Progenitor cell of endocrine pancreas (in vitro differentiated cells): Measurements from ENCODE around the gene RNU1-4. TPM values are rescaled to one million over a fixed set of nuclear protein-coding genes. Genes with fewer than 3 reads are reported as not detected.
"Not testable (repeated sequence)": the region's sequence is repeated elsewhere in the genome, so short reads cannot be mapped to it uniquely, and the experiment has no call there.

ENCODE experiments used
- DNase-seq: peaks from one replicate; pipeline ENCODE4 v3.0.0; 2021; ENCODE audit warnings: low spot score; ENCODE audit not compliant: unreplicated experiment
- H3K27ac Mint-ChIP-seq: 2 replicates; pipeline ENCODE4 v1.8.0; 2021; ENCODE audit warnings: mild to moderate bottlenecking, moderate library complexity, mixed read lengths
- H3K27me3 Mint-ChIP-seq: 2 replicates; pipeline ENCODE4 v1.8.0; 2021; ENCODE audit warnings: mixed read lengths
- H3K36me3 Mint-ChIP-seq: 2 replicates; pipeline ENCODE4 v1.8.0; 2022; ENCODE audit warnings: mixed read lengths; ENCODE audit not compliant: insufficient read depth
- H3K4me1 Mint-ChIP-seq: 2 replicates; pipeline ENCODE4 v1.8.0; 2021; ENCODE audit warnings: low read depth, mixed read lengths
- H3K4me3 Mint-ChIP-seq: 2 replicates; pipeline ENCODE4 v1.8.0; 2021; ENCODE audit warnings: low read depth, mild to moderate bottlenecking, moderate library complexity, mixed read lengths
- H3K9me3 Mint-ChIP-seq: 2 replicates; pipeline ENCODE4 v1.8.0; 2021; ENCODE audit warnings: low read depth, mixed read lengths
- total RNA-seq: library from RNA; stranded (reverse); gene quantifications from 2 replicates; pipeline ENCODE4 v1.2.1, GENCODE V29; 2021

The RNU1-4 gene
- total RNA-seq, 1 donor from 2014 or later = 3,957 TPM

GRCh38 chr1:16702280-16702679, 38.0 kb upstream of the RNU1-4 start:
- DNase-seq, H3K36me3 Mint-ChIP-seq, H3K4me3 Mint-ChIP-seq, H3K27ac Mint-ChIP-seq, H3K27me3 Mint-ChIP-seq, H3K9me3 Mint-ChIP-seq, H3K4me1 Mint-ChIP-seq: not testable (repeated sequence)

GRCh38 chr1:16703141-16703540, 37.2 kb upstream of the RNU1-4 start:
- H3K4me3 Mint-ChIP-seq = not testable (repeated sequence)

GRCh38 chr1:16703602-16704001, 36.7 kb upstream of the RNU1-4 start:
- DNase-seq, H3K27me3 Mint-ChIP-seq, H3K4me1 Mint-ChIP-seq, H3K4me3 Mint-ChIP-seq, H3K27ac Mint-ChIP-seq, H3K9me3 Mint-ChIP-seq, H3K36me3 Mint-ChIP-seq: not testable (repeated sequence)

More at GRCh38 chr1:16703141-16703540, 37.2 kb upstream of the RNU1-4 start:
- not testable (repeated sequence) for DNase-seq, H3K9me3 Mint-ChIP-seq, H3K36me3 Mint-ChIP-seq, H3K27me3 Mint-ChIP-seq, H3K4me1 Mint-ChIP-seq, H3K27ac Mint-ChIP-seq

DNA sequence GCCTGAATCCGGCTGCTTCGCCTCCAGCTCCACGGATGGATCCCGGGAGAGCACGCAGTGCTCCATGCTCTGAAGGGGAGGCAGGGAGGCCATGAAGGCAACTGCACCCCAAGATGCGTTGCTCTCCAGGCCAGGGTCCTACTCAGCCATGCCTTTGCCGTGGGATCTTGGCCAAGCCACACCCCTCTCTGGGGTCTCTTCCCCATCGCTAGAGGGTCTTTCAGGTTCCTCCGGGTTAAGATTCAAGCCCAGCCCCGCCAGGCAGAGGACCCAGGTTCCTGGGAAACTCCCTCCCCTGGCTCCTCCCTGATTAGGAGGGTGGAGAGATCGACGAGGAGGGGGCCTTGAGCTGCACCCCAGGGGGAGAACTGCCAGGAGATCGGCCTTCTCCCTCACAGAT, 36.2 kb upstream of the RNU1-4 start:
- H3K9me3 Mint-ChIP-seq, H3K27ac Mint-ChIP-seq, H3K4me1 Mint-ChIP-seq, DNase-seq, H3K4me3 Mint-ChIP-seq, H3K27me3 Mint-ChIP-seq, H3K36me3 Mint-ChIP-seq: not testable (repeated sequence)

DNA sequence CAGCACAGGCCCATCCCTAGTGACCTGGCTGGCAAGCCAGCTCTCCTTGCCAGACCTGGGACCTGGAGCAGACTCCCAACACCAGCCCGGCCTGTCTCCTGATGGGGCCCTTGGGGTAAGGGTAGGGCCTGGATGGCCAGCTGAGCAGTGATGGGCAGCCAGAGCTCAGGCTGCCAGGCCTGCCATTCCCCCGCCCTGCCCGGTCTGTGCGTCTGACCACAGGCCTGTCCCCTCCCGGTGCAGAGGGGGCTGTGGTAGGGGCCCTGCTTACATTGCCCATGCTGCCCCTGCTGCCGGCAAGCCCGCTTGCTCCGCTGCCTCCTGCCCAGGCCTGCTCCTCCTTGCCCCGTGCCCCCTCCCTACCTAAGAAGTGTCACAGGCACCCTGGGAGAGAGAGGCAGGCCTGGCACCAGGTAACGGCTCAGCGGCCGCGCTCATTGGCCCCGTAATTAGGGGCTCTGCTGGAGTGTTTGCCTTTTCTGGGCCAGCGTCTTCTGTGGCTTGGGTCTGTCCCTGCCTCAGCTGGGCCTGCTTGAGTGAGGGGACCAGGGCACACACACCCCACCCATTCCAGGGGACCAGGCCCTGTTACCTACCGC, 35.7 kb upstream of the RNU1-4 start:
- not testable (repeated sequence) for H3K27ac Mint-ChIP-seq, H3K27me3 Mint-ChIP-seq, H3K9me3 Mint-ChIP-seq, DNase-seq, H3K4me1 Mint-ChIP-seq, H3K36me3 Mint-ChIP-seq, H3K4me3 Mint-ChIP-seq

DNA sequence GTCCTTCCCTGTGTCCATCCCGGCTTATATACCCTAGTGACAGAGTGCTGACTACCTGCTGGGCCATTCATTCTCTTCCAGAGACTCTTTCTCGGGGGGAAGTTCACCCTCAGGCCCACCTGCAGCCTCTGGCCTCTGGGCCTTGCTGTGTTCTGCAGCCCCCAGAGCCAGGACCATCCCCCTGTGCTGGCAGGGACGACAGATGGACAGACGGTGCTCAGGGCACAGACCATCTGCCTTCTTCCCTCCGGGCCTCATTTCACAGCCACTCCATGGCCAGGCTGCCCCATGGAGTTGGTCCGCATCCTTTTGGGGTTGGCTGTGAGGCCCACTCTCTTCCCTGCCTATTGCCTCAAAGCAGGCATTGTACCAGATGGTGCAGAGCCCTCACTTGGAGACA, 34.0 kb upstream of the RNU1-4 start:
- not testable (repeated sequence) for DNase-seq, H3K27me3 Mint-ChIP-seq, H3K4me1 Mint-ChIP-seq, H3K4me3 Mint-ChIP-seq, H3K36me3 Mint-ChIP-seq, H3K27ac Mint-ChIP-seq, H3K9me3 Mint-ChIP-seq

DNA sequence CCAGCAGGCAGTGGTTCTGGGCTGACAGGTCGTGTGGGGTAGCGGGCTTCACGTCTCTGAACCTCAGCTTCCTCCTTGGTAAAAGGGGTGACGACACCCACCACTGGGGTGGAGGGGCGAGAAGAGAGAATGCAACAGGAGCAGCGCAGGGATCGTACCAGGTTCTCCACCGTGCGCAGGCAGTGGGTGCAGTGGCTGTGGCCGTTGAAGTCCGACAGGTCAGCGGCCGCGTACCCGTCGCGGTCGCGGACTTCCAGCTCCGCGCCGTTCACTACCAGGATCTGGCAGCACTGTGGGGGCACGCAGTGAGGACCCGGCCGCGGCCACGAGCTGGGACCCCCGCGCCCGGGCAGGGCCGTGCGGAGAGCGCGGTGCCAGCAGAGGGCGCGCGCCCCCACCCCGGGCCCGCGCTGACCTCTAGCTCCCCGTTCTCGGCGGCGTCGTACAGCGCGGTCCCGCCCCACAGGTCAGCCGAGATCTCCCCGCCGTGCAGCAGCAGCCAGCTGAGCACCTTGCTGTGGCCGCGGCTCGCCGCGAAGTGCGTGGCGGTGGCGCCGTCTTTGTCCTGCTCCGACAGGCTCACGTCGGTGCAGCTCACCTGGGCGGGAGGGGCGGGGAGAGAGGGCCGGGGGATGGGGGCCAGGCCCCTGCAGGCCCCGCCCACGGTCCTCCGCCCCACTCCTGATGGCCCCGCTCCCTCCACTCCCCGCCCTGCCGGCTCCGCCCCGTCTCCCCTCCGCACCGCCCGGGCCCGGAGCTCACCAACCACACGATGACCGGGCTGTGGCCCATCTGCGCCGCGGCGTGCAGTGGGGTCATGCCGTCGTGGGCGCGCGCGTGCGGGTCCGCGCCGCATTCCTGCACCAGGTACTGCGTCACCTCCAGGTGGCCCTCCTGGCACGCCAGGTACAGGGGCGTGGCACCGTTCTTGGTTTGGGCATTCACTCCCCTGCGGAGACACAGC, 32.9 kb upstream of the RNU1-4 start:
- H3K4me3 Mint-ChIP-seq = peak overlapping the region; percentile 38
- H3K4me1 Mint-ChIP-seq, H3K36me3 Mint-ChIP-seq, H3K9me3 Mint-ChIP-seq, H3K27me3 Mint-ChIP-seq, DNase-seq, H3K27ac Mint-ChIP-seq: not testable (repeated sequence)

DNA sequence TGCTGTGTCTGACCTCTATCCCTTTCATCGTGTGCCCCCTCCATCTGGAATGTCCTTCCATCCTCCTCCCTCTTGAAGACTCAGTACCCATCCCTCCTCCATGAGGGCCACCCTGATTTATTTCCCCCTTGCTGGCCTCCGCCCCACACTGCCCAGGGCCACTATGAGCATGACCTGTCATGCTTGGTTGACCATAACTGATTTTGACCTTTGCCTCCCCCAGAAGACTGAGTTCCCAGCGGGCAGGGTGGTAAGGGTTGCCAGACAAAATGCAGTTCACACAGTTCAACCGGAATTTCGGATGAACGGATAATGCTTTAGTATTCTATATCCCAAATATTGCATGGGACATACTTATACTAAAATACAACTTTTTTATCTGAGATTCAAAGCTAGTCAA, 31.6 kb upstream of the RNU1-4 start:
- not testable (repeated sequence) for H3K9me3 Mint-ChIP-seq, H3K27ac Mint-ChIP-seq, H3K4me3 Mint-ChIP-seq, H3K4me1 Mint-ChIP-seq, H3K36me3 Mint-ChIP-seq, DNase-seq, H3K27me3 Mint-ChIP-seq

DNA sequence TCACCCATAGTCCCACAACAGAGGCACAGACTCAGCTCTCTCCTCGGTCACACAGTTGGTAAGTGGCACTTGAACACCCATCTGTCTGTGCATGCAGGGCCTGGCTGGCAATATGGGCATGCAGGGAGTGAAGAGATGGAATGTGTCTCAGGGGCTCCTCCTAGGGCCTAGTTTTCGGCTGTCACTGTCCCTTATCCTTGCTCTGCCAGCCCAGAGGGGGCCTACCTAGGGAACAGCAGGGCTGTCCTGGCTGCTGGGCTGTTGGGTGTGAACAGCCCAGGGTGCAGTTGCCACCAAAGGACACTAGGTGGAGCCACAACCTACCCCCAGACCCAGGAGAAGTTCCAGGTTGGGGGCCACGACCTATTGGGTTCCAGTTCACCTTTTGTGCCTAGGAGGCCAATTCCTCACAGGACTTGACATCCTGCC, 30.6 kb upstream of the RNU1-4 start:
- not testable (repeated sequence) for H3K9me3 Mint-ChIP-seq, H3K27ac Mint-ChIP-seq, H3K4me1 Mint-ChIP-seq, H3K4me3 Mint-ChIP-seq, DNase-seq, H3K36me3 Mint-ChIP-seq, H3K27me3 Mint-ChIP-seq

GRCh38 chr1:16710618-16711017, 29.7 kb upstream of the RNU1-4 start:
- not testable (repeated sequence) for DNase-seq, H3K4me3 Mint-ChIP-seq, H3K9me3 Mint-ChIP-seq, H3K4me1 Mint-ChIP-seq, H3K27ac Mint-ChIP-seq, H3K36me3 Mint-ChIP-seq, H3K27me3 Mint-ChIP-seq

GRCh38 chr1:16712131-16712530, 28.2 kb upstream of the RNU1-4 start:
- not testable (repeated sequence) for H3K36me3 Mint-ChIP-seq, DNase-seq, H3K4me1 Mint-ChIP-seq, H3K9me3 Mint-ChIP-seq, H3K27ac Mint-ChIP-seq, H3K27me3 Mint-ChIP-seq, H3K4me3 Mint-ChIP-seq

DNA sequence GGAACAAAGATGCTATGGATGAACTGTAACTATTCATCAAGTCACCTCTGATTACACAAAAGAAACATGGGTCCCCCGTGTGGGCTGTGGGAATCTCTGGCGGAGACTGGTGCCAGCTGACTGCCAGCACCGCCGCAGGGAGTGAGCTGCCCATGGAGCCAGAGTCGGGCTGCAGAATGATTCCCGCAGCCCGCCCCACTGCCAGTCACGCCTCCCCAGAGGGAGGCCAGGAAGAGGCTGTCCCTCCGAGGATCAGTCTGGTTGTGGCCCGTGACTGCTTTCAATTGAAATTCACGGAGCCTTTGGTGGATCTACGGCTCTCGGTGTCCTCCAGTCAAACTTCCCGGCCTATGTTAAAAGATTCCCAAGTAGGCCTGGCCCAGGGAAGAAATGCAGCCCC, 27.7 kb upstream of the RNU1-4 start:
- not testable (repeated sequence) for H3K36me3 Mint-ChIP-seq, H3K4me3 Mint-ChIP-seq, H3K9me3 Mint-ChIP-seq, DNase-seq, H3K4me1 Mint-ChIP-seq, H3K27me3 Mint-ChIP-seq, H3K27ac Mint-ChIP-seq

GRCh38 chr1:16712984-16713383, 27.3 kb upstream of the RNU1-4 start:
- not testable (repeated sequence) for H3K4me3 Mint-ChIP-seq, H3K9me3 Mint-ChIP-seq, DNase-seq, H3K27me3 Mint-ChIP-seq, H3K36me3 Mint-ChIP-seq, H3K27ac Mint-ChIP-seq, H3K4me1 Mint-ChIP-seq
